ENCODE measurements around the gene GCH1.

DNA sequence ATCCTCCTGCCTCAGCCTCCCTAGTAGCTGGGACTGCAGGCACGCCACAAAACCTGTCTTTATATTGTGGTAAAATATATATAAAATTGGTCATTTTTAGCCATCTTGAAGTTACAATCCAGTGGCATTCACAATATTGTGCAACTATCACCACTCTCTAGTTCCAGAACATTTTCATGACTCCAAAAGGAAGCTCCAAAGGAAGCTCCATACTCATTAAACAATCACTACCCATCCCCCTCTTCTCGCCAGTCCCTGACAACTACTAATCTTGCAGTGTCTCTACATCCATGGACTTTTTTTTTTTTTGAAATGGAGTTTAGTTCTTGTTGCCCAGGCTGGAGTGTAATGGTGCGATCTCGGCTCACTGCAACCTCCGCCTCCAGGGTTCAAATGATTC is 3.1 kb downstream of the GCH1 start:
- TF ChIP-seq, protein P1, sequence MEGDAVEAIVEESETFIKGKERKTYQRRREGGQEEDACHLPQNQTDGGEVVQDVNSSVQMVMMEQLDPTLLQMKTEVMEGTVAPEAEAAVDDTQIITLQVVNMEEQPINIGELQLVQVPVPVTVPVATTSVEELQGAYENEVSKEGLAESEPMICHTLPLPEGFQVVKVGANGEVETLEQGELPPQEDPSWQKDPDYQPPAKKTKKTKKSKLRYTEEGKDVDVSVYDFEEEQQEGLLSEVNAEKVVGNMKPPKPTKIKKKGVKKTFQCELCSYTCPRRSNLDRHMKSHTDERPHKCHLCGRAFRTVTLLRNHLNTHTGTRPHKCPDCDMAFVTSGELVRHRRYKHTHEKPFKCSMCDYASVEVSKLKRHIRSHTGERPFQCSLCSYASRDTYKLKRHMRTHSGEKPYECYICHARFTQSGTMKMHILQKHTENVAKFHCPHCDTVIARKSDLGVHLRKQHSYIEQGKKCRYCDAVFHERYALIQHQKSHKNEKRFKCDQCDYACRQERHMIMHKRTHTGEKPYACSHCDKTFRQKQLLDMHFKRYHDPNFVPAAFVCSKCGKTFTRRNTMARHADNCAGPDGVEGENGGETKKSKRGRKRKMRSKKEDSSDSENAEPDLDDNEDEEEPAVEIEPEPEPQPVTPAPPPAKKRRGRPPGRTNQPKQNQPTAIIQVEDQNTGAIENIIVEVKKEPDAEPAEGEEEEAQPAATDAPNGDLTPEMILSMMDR (IDR thresholded peaks at IDR 0.05; ENCODE audit: insufficient read depth, low read depth, low read length), result no peak
- TF ChIP-seq EZH2 (IDR thresholded peaks at IDR 0.05; ENCODE audit: insufficient read depth, low read length), result no peak
